Omental fat pad (tissue), 4 donors: Measurements from ENCODE around the gene CARD14. TPM values are rescaled to one million over a fixed set of nuclear protein-coding genes. Genes with fewer than 3 reads are reported as not detected.
"Not testable (repeated sequence)": the region's sequence is repeated elsewhere in the genome, so short reads cannot be mapped to it uniquely, and the experiment has no call there.

Experiments used
- ATAC-seq: fragments of 150-250 bp; one replicate; pipeline ENCODE4 v1.9.1; 2016; ENCODE audit warnings: mild to moderate bottlenecking, moderate library complexity; ENCODE audit not compliant: low FRiP score
- DNase-seq: peaks from one replicate; pipeline ENCODE4 v3.0.0-alpha.2; 2019; ENCODE audit warnings: low spot score
- small RNA-seq: library from RNA; depleted of rRNA; stranded (forward); fragments of <200 nt; gene quantifications from one replicate; pipeline ENCODE3, GENCODE V24; 2016
- total RNA-seq, 4 donors: library from RNA; depleted of rRNA; stranded (reverse); fragments of >200 nt; gene quantifications; one replicate each; pipeline ENCODE4 v1.1.0, GENCODE V29; 2016
- TF ChIP-seq, protein P1 (sequence below), 3 donors: fragments of 450-650 bp; IDR thresholded peaks; one replicate each; pipeline ENCODE4 v1.5.1; 2016 to 2017; ENCODE audit warnings: antibody characterized with exemption in 3 of 3, mild to moderate bottlenecking in 3 of 3, moderate library complexity in 2 of 3

The CARD14 gene
- total RNA-seq, 4 donors from 2014 or later, result 0.37 to 0.63 TPM; not detected in 2

DNA sequence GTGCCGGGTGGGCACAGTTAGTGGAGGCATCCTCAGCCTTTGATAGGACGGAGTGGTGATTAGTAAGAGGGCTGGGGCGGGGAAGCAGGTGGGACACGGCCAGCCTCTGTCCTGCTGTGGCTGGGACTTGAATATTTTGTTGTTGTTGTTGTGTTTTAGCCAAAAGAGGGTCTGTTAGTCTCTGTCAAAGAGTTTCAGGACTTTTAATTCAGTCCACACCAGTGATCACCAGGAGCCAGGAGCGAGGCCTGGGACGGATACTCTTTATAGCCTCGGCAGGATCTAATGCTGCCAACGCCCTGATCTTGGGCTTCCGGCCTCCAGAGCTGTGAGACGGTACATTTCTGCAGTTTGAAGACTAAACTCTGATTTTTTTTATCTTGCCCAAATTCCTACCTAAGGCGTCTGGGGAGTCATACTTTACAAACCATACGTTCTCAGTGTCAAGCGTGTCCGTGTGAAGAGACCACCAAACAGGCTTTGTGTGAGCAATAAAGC, 87.9 kb downstream of the CARD14 start:
- no peak for DNase-seq
- no peak for ATAC-seq
- TF ChIP-seq, protein P1, sequence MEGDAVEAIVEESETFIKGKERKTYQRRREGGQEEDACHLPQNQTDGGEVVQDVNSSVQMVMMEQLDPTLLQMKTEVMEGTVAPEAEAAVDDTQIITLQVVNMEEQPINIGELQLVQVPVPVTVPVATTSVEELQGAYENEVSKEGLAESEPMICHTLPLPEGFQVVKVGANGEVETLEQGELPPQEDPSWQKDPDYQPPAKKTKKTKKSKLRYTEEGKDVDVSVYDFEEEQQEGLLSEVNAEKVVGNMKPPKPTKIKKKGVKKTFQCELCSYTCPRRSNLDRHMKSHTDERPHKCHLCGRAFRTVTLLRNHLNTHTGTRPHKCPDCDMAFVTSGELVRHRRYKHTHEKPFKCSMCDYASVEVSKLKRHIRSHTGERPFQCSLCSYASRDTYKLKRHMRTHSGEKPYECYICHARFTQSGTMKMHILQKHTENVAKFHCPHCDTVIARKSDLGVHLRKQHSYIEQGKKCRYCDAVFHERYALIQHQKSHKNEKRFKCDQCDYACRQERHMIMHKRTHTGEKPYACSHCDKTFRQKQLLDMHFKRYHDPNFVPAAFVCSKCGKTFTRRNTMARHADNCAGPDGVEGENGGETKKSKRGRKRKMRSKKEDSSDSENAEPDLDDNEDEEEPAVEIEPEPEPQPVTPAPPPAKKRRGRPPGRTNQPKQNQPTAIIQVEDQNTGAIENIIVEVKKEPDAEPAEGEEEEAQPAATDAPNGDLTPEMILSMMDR (IDR thresholded peaks at IDR 0.05), result no peak

DNA sequence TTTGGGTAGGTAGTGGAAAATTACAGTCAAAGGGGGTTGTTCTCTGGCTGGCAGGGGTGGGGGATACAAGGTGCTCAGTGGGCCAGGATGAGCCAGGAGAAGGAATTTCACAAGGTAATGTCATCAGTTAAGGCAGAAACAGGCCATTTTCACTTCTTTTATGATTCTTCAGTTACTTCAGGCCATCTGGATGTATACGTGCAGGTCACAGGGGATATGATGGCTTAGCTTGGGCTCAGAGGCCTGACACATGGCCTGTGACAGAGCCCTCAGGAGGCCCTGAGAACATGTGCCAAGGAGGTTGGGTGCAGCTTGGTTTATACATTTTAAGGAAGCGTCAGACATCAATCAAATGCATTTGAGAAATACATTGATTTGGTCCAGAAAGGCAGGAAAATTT, 88.5 kb downstream of the CARD14 start:
- ATAC-seq, DNase-seq: not testable (repeated sequence)

Small RNAs within 50 kb of the gene (small RNA-seq; reads per million reads assigned to genes)
- not detected for gene AC087741.2

Other genes with a start within 250 kb of the CARD14 start
- gene TBC1D16, start 134.2 kb upstream of the CARD14 start, total RNA-seq, result 10 to 100 TPM; 46.1 to 97.9 (median 65.3) TPM
- 1 to 10 TPM; 3.5 to 8.8 (median 5.3) TPM for gene CCDC40, start 133.4 kb upstream of the CARD14 start, total RNA-seq
- 10 to 100 TPM; 52.8 to 83.0 (median 64.8) TPM for gene GAA, start 68.4 kb upstream of the CARD14 start, total RNA-seq
- gene EIF4A3, start 22.9 kb upstream of the CARD14 start, total RNA-seq, result 100 to 1,000 TPM in 2 of 4 donors, 10 to 100 TPM in 2; 49.0 to 218 (median 112) TPM
- gene SGSH, start 50.3 kb downstream of the CARD14 start, total RNA-seq, result 10 to 100 TPM; 16.2 to 32.2 (median 28.0) TPM
- 10 to 100 TPM in 3 of 4 donors, 1 to 10 TPM in 1; 9.1 to 18.9 (median 11.3) TPM for gene SLC26A11, start 50.4 kb downstream of the CARD14 start, total RNA-seq
- 100 to 1,000 TPM in 2 of 4 donors, 10 to 100 TPM in 2; 83.6 to 205 (median 103) TPM for gene RNF213, start 90.8 kb downstream of the CARD14 start, total RNA-seq
- gene ENDOV, start 245.1 kb downstream of the CARD14 start, total RNA-seq, result 10 to 100 TPM in 1 of 4 donors, 1 to 10 TPM in 3; 6.9 to 16.6 (median 8.1) TPM